ENCODE data around the gene AOC1.
A peak's percentile ranks its signal among the peaks of the same experiment; 100 is the strongest.

AOC1 gene

DNA sequence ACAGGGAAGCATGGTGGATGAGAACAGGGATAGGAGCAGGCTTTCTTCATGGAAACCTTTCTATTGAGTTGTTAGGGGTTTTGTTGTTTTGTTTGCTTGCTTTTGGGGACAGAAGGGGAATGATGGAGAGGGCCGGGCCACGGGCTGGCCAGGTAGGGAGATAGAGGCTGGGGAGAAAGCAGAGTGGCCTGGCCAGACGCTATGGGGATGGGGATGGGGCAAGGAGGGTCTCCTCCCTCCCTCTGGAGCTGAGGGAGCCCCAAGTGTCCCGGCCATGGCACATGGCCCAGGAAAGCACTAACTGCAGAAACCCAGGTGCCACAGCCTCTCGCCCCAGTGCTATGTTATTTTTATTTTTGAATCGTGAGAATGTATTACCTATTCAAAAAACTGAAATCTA is 10.0 kb downstream of the AOC1 start:
- H3K4me3 Mint-ChIP-seq: no peak overlapping the region
- no peak for ATAC-seq
- H3K4me1 Mint-ChIP-seq: no peaks in the 10 kb centered on the region
- DNase-seq: no peak
- H3K9me3 Mint-ChIP-seq: no peaks in the 10 kb centered on the region
- peaks cover 25% of the 10 kb centered on the region for H3K27me3 Mint-ChIP-seq
- no peak overlapping the region for H3K27ac Mint-ChIP-seq

DNA sequence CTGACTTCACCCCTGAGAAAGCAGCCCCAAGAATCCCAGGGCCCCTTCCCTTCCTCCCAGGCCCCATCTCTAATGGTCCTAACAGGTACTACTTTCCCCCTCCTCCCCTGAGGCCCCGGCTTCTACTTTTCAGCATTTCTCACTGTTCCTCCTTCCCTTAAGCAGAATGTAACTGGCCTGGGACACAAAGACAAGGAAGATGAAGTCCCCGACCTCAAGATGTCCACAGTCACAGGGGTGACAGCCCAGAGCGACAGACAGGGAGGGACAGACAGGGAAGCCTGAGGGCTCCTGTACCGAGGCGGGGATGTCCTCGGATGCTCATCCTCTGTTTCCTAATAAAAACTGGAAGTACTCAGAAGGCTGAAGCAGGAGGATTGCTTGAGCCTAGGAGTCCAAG is 11.6 kb downstream of the AOC1 start:
- H3K9me3 Mint-ChIP-seq: no peaks in the 10 kb centered on the region
- DNase-seq (no peak), ATAC-seq (no peak)
- no peak overlapping the region for H3K4me3 Mint-ChIP-seq
- no peaks in the 10 kb centered on the region for H3K4me1 Mint-ChIP-seq
- H3K27me3 Mint-ChIP-seq: peaks cover 41% of the 10 kb centered on the region
- H3K27ac Mint-ChIP-seq: no peak overlapping the region

DNA sequence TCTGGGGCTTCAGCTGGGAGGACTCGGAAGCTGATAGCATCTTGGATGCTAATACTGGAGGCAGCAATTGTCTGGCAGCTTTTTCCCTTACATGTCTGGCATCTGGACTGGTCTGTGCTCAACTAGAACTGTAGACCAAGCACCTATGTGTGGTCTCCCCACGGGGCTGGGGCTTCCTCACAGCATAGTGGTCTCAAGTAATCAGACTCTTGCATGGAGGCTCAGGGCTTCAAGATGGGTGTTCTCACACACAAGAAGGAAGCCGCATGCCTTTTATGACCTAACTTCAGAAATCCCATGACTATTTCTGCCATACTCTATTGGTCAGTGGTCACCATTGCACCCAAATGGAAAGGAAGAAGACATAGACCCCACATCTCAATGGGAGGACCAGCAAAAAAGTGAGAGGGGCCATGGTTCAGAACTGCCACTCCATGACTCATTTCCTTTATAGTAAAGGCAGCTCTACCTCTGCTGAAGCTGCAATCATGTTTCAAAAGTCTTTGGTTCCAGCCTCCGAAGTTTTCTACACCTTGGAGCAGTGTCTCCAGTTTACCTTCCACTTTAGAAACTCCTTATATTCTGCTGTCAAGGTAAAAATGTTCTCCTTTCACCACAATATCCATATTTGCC is 14.7 kb downstream of the AOC1 start:
- H3K4me1 Mint-ChIP-seq: no peaks in the 10 kb centered on the region
- DNase-seq (no peak), ATAC-seq (no peak)
- H3K9me3 Mint-ChIP-seq: no peaks in the 10 kb centered on the region
- no peak overlapping the region for H3K27ac Mint-ChIP-seq
- H3K27me3 Mint-ChIP-seq: peaks cover 43% of the 10 kb centered on the region
- H3K4me3 Mint-ChIP-seq: no peak overlapping the region

DNA sequence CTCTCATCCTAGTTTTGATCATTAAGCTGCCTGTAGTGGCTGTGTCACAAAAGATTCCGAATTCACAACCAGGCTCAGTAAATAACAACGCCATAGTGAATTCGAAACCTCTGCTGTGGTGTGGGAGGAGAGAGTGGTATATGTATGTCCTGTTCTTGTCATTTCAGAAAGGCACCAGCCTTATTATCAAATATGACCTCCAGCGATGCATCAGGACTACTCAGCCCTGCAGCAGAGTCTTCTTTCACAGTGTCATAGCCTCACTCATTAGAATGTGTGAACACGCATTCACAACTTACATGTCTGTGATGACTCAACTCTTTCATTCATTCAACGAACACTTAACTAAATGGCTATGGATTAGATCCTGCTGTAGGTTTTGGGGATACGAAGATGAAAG is 15.3 kb downstream of the AOC1 start:
- Mint-ChIP-seq H3K4me1 (no peaks in the 10 kb centered on the region), H3K27ac (no peak overlapping the region), H3K9me3 (no peaks in the 10 kb centered on the region), H3K4me3 (no peak overlapping the region), H3K27me3 (peaks cover 43% of the 10 kb centered on the region)
- DNase-seq (no peak), ATAC-seq (no peak)

DNA sequence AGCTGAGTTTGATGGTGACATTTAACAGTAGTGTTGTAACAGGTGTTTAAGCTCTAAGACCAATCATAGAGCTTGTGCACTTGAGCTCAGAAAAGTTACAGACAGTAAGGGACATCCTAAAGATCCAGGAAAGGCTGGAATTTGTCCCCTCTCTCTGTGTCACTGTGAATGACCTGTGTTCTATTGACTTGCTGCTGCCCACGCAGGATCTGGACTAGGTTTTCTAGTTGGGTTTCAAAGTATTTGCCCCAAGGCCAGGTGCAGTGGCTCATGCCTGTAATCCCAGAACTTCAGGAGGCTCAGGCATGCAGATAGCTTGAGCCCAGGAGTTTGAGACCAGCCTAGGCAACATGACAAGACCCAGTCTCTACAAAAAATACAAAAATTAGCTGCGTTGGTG is 17.1 kb downstream of the AOC1 start:
- no peak for ATAC-seq
- DNase-seq: no peak
- H3K4me1 Mint-ChIP-seq: no peaks in the 10 kb centered on the region
- H3K4me3 Mint-ChIP-seq: no peak overlapping the region
- H3K27me3 Mint-ChIP-seq: peaks cover 34% of the 10 kb centered on the region
- H3K27ac Mint-ChIP-seq: no peak overlapping the region
- H3K9me3 Mint-ChIP-seq: no peaks in the 10 kb centered on the region

DNA sequence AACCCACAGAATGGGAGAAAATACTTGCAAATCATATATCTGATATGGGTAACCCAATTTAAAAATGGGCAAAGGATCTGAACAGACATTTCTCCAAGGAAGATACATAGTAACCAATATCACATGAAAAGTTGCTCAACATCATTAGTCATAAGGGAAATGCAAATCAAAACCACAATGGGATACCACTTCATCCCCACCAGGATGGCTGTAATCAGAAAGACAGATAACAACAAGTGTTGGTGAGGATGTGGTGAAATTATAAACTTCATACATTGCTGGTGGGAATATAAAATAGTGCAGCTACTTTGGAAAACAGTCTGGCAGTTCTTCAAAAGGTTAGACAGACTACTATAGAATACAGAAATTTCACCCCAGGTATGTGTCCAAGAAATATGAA is 19.3 kb downstream of the AOC1 start:
- H3K4me3 Mint-ChIP-seq: no peak overlapping the region
- ATAC-seq (no peak), DNase-seq (no peak)
- H3K9me3 Mint-ChIP-seq: no peaks in the 10 kb centered on the region
- no peaks in the 10 kb centered on the region for H3K4me1 Mint-ChIP-seq
- no peak overlapping the region for H3K27ac Mint-ChIP-seq
- H3K27me3 Mint-ChIP-seq: peaks cover 19% of the 10 kb centered on the region

DNA sequence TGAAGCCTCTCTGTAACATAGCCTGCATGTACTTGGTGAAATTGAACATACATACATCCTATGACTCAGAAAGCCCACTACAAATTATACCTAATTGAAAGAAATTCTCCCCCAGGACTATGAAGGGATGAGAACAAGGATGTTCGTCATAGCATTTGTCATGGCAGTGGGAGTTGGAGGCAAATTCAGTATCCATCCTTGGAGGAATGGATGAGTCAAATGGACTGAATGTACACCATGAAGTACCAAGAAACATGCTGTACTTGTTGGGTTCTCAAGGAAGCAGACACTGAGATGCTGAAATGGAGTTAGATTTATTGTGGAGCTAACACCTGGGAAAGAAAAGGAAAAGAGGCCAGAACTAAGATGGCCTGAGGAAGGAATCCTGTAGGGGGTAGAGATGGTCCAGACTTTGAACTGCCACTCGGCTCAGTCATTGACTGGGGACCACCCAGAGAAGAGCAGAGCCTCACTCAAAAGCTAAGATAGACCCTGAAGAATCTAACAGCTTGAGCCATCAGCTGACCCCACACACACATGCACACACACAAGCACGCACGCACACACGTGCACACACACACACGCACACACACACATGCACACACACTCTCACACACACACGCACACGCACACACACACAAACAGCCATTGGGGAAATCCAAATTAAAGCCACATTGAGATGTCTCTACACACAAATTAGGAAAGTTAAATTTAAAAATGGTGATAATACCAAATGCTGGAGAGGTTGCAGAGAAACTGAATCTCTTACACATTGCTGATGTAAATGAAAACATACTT is 22.3 kb downstream of the AOC1 start:
- H3K27ac Mint-ChIP-seq: no peak overlapping the region
- no peaks in the 10 kb centered on the region for H3K27me3 Mint-ChIP-seq
- DNase-seq (no peak), ATAC-seq (no peak)
- no peak overlapping the region for H3K4me3 Mint-ChIP-seq
- peaks cover 3 to 5% of the 10 kb centered on the region in 2 donors for H3K9me3 Mint-ChIP-seq
- H3K4me1 Mint-ChIP-seq: peaks cover 6% of the 10 kb centered on the region

DNA sequence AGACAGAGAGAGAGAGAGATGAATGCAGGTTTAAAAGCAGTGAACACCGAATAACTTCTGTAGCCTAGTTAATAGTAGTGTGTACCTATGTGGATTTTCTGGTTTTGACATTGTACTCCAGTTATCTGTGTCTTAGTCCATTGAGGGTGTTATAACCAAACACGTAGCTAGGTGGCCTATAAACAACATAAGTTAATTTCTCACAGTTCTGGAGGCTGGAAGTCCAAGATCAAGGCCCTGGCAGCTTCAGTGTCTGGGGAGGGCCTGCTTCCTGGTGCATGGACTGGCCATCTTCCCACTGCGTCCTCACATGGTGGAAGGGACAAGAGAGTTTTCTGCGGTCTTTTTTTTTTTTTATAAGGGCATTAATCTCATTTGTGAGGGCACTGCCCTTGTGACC is 23.5 kb downstream of the AOC1 start:
- no peak overlapping the region for H3K27ac Mint-ChIP-seq
- H3K9me3 Mint-ChIP-seq: peaks cover 15 to 16% of the 10 kb centered on the region in 2 donors
- H3K4me1 Mint-ChIP-seq: peaks cover 6% of the 10 kb centered on the region
- DNase-seq (no peak), ATAC-seq (peak; percentile 59)
- H3K27me3 Mint-ChIP-seq: no peaks in the 10 kb centered on the region
- H3K4me3 Mint-ChIP-seq: no peak overlapping the region

DNA sequence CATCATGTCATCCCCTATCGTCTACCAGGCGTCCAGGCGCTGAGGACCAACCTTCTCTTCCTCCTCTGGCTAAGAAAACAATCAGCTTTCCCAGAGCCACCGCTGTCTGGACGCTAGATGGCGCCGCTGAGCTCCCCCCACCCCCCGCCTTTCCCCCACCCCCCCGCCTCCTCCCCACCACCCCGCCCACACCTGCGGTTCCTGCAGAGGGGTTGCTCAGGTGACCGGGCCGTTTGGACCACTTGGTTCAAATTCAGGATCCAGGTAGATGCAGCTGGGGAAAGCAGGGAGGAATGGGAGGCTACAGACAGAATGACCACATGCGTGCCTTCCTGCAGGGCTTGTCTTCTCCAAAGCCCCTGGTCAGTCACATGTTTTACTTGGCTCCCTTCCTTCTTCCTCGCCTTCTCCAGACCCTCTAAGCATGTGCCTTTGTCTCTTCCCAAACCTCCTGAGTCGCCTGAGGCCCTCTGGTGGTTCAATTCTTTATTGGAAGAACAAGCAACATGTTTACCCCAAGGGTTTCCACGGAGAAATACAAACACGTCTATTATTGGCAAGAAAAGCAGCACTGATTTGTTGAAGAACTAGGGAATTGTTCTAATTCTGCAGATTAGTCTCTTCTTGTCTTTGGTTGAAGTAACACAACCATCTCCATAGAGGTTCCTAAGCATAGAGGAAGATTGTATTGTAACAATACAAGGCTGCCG is 24.7 kb downstream of the AOC1 start:
- Mint-ChIP-seq H3K4me3 (peak overlapping the region; percentile 32 to 45), H3K27me3 (no peaks in the 10 kb centered on the region), H3K9me3 (peaks cover 20 to 22% of the 10 kb centered on the region in 2 donors), H3K27ac (no peak overlapping the region), H3K4me1 (peaks cover 6% of the 10 kb centered on the region)
- DNase-seq (peak; percentile 15 to 27), ATAC-seq (no peak)

DNA sequence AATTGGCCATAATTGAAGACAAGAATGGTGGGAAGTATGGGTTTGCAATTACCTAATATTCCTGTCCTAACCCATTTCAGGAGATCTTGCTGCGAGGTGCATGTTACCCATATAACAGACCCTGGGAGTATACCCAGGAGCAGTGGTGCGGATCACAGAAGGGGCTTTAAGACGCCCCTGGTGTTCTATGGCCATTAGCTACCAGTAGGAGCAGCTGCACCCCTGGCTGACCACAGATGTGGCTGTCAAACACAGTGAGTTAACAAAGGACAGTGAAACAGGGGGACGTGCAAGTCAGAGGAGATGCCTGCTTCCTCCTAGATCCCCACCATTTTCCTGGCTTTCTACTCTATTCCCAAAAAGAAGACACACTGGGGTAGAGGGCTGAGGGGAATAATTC is 25.2 kb downstream of the AOC1 start:
- Mint-ChIP-seq H3K27me3 (no peaks in the 10 kb centered on the region), H3K27ac (no peak overlapping the region), H3K4me1 (peaks cover 6% of the 10 kb centered on the region), H3K4me3 (no peak overlapping the region), H3K9me3 (peaks cover 25 to 28% of the 10 kb centered on the region in 2 donors)
- ATAC-seq: no peak
- DNase-seq: no peak

DNA sequence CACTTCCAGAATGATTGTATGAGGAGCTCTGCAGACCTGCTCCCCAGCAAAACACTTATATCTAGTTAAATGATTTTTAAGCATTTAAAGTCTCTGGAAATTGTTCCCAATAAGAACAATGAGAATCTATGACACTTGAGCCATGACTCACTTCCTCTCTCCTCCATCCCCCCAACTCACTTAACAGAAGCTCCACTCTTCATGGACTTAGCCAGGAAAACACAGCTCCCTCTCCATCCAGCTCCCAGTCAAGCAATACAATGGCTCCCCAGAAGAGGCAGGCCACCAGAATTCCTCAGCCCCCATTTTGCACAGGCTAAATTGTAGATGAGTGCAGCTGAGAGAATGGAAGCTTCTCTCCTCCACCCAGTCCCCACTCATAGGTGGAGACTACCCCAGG is 27.0 kb downstream of the AOC1 start:
- Mint-ChIP-seq H3K27me3 (no peaks in the 10 kb centered on the region), H3K4me1 (peaks cover 6% of the 10 kb centered on the region), H3K27ac (no peak overlapping the region), H3K9me3 (peaks cover 31 to 38% of the 10 kb centered on the region in 2 donors), H3K4me3 (no peak overlapping the region)
- ATAC-seq: no peak
- no peak for DNase-seq

DNA sequence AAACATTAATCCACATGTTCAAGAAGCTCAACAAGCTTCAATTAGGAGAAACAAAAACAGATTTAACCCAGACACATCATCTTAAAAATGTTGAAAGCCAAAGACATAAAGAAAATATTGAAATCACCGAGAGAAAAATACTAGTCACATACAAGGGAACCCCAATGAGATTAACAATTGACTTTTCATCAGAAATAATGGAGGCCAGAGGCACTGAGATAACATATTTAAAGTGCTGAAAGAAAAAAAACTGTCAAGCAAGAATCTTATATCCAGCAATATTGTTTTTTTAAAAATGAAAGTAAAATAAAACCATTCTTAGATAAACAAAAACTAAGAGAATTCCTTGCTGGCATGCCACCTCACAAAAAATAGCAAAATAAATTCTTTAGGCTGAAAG is 28.9 kb downstream of the AOC1 start:
- ATAC-seq: no peak
- Mint-ChIP-seq H3K27me3 (no peaks in the 10 kb centered on the region), H3K9me3 (peaks cover 43 to 50% of the 10 kb centered on the region in 2 donors), H3K27ac (no peak overlapping the region), H3K4me1 (peaks cover 6% of the 10 kb centered on the region), H3K4me3 (no peak overlapping the region)
- no peak for DNase-seq

DNA sequence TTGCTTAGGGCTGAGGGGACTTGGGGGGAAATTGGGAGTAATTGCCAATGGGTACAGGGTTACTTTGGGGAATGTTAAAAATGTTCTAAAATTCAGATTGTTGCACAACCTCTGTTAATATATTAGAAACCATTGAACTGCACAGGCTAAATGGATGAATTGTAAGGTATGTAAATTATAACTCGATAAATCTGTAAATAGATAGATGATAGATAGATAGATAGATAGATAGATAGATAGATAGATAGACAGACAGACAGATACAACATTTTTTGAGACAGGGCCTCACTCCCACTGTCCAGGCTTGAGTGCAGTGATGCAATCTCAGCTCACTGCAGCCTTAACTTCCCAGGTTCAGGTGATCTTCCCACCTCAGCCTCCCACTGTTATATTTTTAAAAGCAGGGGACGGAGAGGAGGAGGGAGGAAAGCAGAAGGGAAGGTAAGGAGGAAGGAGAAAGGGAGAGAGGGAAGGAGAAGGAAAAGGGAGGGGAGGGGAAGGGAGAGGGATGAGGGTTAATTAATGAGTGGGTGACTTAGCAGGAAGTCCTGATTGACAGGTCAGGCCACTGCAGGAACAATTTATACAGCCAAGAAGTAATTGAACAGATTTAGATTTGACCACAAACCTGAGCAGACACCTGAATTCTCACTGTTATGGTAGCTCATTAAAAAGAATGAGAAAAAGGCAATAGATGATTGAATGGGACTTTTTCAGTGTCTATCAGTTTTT is 38.7 kb downstream of the AOC1 start:
- peaks cover 7% of the 10 kb centered on the region for H3K27me3 Mint-ChIP-seq
- H3K4me3 Mint-ChIP-seq: no peak overlapping the region
- H3K4me1 Mint-ChIP-seq: no peaks in the 10 kb centered on the region
- peaks cover 4 to 6% of the 10 kb centered on the region in 2 donors for H3K9me3 Mint-ChIP-seq
- ATAC-seq (no peak), DNase-seq (no peak)
- H3K27ac Mint-ChIP-seq: no peak overlapping the region

DNA sequence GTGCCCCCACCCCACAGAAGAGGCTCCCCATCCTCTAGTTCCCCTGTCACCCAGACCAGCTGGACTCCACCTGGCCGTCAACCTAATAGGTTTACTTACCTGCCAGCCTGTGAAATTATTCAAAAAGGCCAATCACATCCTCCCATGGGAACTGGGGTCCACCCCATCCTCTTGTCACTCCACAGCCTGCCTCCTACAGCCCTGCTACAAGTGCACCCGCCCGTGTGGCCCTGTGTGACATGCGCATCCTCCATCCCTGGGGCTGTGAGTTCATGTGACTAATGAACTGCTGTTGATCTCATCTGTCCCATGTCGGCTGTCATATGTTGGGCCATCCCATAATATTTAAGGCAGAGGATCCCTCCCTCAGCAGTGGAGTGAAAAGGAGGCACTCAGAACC is 39.4 kb downstream of the AOC1 start:
- Mint-ChIP-seq H3K9me3 (peaks cover 4 to 6% of the 10 kb centered on the region in 2 donors), H3K27ac (no peak overlapping the region), H3K4me1 (no peaks in the 10 kb centered on the region), H3K27me3 (peaks cover 14% of the 10 kb centered on the region), H3K4me3 (no peak overlapping the region)
- DNase-seq (no peak), ATAC-seq (no peak)

DNA sequence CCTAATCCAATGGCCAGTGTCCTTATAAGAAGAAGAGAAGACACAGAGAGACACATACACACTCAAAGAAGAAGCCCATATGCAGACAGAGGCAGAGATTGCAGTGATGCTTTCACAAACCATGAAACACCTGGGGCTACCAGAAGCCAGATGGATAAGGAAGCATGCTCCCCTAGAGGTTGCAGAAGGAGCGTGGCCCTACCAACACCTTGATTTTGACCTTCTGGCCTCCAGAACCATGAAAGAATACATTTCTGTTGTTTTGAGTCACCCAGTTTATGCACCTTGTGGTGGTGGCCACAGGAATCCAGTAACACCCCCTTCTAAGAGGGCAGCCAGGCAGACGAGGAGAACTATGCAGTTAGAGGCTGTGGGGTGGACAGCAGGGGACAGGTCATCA is 43.5 kb downstream of the AOC1 start:
- ATAC-seq (no peak), DNase-seq (no peak)
- Mint-ChIP-seq H3K4me3 (no peak overlapping the region), H3K4me1 (peaks cover 20% of the 10 kb centered on the region), H3K9me3 (peaks cover 4 to 6% of the 10 kb centered on the region in 2 donors), H3K27me3 (peaks cover 55% of the 10 kb centered on the region), H3K27ac (peak overlapping the region in 1 of 2 donors; percentile 83)

All from stimulated activated naive CD8-positive, alpha-beta T cell treated with anti-CD3 and anti-CD28 coated beads, Interleukin-15, amount 100 ng/mL, for 72 hours (primary cell).